ENCODE data around the gene CXXC5. TPM values are rescaled to one million over a fixed set of nuclear protein-coding genes. Genes with fewer than 3 reads are reported as not detected.

Gene CXXC5
- total RNA-seq, 6 experiments from 2014 or later: 44.5 to 84.9 (median 66.4) TPM

DNA sequence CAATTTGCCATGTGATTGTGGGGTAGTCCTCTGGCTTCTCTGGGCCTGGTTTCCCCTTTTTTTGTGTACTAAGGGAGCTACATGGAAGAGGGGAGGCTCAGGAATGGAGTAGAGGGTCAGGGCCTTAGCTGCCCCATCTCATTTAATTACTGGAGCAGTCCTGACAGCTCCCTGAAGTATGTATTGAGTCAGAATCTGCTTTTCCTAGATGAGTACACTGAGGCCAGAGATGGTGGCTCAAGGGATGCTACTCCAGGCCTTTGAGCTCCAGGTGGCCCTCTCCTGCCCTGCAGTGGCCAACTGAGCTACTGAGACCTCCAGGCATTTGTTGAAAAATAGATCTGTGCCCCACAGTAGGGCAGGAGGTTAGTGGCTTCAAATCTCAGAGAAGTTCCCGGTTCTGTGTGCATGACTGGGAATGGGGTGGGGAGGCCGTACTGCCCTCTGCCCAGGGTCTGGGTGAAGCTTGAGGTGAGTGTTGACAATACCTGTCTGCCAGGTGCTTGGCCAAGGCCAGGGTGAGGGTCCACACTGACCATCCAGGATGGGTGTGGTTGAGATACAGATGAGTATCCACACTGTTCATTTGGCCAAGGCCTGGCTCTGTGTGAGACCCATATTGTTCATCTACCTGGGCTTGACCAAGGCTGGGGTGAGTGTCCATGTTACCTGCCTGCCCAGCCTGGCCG is 45.7 kb downstream of the CXXC5 start:
- H3K27me3 ChIP-seq: no peaks in the 10 kb centered on the region
- peaks cover 0 to 23% (median 5%) of the 10 kb centered on the region in 4 donors for H3K4me1 ChIP-seq
- no peak for DNase-seq

DNA sequence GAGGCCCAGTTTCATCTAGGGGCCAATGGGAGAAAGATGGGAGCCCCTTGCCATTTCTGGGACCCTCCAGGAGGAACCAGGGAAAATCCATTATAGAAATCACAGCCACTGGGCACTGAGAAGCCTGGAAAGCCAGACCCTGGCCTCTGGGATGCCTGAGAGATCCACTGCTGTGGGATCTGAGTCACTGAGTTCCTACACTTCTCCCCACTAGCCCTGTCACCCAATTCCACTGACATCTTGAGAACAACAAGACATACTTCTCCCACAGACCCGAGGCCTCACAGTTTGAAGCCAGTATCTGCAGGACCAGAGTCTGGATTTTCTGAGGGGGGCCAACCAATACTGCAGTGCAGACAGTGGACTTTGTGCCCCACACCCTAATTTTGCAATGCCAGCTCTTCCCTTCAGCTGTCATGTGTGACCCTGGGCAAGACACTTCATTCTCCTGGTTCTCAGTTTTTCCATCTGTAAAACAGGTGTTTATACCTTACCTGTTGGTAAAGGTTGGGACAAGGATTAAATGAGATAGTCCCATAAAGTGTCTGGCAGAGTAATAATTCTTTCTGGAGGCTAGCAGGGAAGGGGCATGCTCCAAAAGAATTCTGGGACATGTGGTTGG is 46.5 kb downstream of the CXXC5 start:
- DNase-seq: no peak
- intact Hi-C loops (cut with DNase I): loop anchor here (10.0 kb wide), 2 partner anchors 60 to 70 kb away; no protein-coding TSS in a partner anchor
- H3K27me3 ChIP-seq: no peaks in the 10 kb centered on the region
- TF ChIP-seq, protein P1, sequence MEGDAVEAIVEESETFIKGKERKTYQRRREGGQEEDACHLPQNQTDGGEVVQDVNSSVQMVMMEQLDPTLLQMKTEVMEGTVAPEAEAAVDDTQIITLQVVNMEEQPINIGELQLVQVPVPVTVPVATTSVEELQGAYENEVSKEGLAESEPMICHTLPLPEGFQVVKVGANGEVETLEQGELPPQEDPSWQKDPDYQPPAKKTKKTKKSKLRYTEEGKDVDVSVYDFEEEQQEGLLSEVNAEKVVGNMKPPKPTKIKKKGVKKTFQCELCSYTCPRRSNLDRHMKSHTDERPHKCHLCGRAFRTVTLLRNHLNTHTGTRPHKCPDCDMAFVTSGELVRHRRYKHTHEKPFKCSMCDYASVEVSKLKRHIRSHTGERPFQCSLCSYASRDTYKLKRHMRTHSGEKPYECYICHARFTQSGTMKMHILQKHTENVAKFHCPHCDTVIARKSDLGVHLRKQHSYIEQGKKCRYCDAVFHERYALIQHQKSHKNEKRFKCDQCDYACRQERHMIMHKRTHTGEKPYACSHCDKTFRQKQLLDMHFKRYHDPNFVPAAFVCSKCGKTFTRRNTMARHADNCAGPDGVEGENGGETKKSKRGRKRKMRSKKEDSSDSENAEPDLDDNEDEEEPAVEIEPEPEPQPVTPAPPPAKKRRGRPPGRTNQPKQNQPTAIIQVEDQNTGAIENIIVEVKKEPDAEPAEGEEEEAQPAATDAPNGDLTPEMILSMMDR (IDR thresholded peaks at IDR 0.05): no peak
- TF ChIP-seq POLR2A (IDR thresholded peaks at IDR 0.05): no peak
- H3K9me3 ChIP-seq: no peaks in the 10 kb centered on the region
- peaks cover 0 to 21% (median 1%) of the 10 kb centered on the region in 4 donors for H3K4me1 ChIP-seq
- no peak overlapping the region for H3K27ac ChIP-seq
- H3K4me3 ChIP-seq: no peak overlapping the region
- WGBS (ENCODE audit: insufficient coverage, low coverage, low lambda C conversion rate, missing lambda C conversion rate): no CpG with 5 or more reads among the region's 1 CpG
- ATAC-seq: no peak
- no peaks in the 10 kb centered on the region for H3K36me3 ChIP-seq

More for the DNA sequence above, 45.7 kb downstream of the CXXC5 start:
- H3K4me3 ChIP-seq: no peak overlapping the region
- no peaks in the 10 kb centered on the region for H3K36me3 ChIP-seq
- H3K27ac ChIP-seq: no peak overlapping the region
- ATAC-seq: no peak
- 68% methylated on average over 2 of the region's 3 CpGs for WGBS (ENCODE audit: insufficient coverage, low coverage, low lambda C conversion rate, missing lambda C conversion rate)
- no peaks in the 10 kb centered on the region for H3K9me3 ChIP-seq
- no peak for TF ChIP-seq POLR2A (IDR thresholded peaks at IDR 0.05)
- TF ChIP-seq, protein P1 (IDR thresholded peaks at IDR 0.05): no peak
- intact Hi-C loops (cut with DNase I): loop anchor here (10.0 kb wide), 2 partner anchors 61 to 71 kb away; no protein-coding TSS in a partner anchor

DNA sequence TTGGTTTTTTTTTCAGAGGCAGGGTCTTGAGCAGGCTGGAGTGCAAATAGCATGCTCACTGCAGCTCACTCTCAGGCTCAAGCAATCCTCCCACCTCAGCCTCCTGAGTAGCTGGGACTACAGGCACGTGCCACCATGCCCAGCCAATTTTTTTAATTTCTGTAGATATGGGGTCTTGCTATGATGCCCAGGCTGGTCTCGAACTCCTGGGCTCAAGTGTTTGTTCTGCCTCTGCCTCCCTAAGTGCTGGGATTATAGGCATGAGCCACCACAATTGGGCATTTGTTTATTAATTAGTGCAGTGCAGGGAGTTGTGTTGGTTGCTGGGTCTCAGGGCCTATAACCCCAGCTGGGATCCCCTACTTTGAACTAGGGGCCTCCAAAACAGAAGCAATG is 47.0 kb downstream of the CXXC5 start:
- no CpG with 5 or more reads among the region's 2 CpGs for WGBS (ENCODE audit: insufficient coverage, low coverage, low lambda C conversion rate, missing lambda C conversion rate)
- intact Hi-C loops (cut with DNase I): loop anchor here (10.0 kb wide), 2 partner anchors 60 to 70 kb away; no protein-coding TSS in a partner anchor
- peaks cover 0 to 18% (median 0%) of the 10 kb centered on the region in 4 donors for H3K4me1 ChIP-seq

DNA sequence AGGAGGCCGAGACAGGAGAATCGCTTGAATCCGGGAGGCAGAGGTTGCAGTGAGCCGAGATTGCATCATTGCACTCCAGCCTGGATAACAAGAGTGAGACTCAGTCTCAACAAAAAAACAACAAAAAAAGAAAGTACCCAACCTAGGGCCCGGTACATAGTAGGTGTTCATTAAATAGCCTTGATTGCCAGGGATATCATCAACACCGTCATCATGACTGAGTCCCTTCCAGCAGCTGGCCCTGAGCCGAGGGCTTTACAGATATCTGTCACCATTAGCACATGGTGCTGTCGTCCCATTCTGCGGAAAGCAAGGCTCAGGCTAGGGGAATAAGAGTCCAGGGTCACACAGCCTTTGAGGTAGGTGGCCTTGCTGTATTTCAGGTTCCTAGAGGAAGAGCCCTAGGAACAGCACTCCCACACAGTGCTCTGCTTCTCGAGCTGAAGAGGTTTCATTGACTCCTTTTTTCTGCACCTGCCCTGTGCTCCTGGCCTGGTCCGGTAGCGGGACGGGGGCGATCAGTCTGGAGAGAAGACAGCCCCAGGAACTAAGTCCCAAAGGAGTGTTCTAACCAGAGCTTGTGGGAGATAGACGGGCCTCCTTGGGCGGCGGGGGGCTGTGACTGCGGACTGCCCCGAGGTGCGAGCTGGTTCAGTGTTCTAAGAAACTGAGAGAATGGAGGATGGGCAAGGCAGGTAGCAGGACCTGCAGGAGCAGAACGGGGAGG is 48.2 kb downstream of the CXXC5 start:
- no peak for TF ChIP-seq POLR2A (IDR thresholded peaks at IDR 0.05)
- TF ChIP-seq, protein P1 (IDR thresholded peaks at IDR 0.05): no peak
- no peak overlapping the region for H3K27ac ChIP-seq
- WGBS (ENCODE audit: insufficient coverage, low coverage, low lambda C conversion rate, missing lambda C conversion rate): 70% methylated on average over 11 of the region's 21 CpGs
- DNase-seq: no peak
- H3K27me3 ChIP-seq: no peaks in the 10 kb centered on the region
- no peaks in the 10 kb centered on the region for H3K36me3 ChIP-seq
- H3K4me1 ChIP-seq: peaks cover 0 to 27% (median 4%) of the 10 kb centered on the region in 4 donors
- intact Hi-C loops (cut with DNase I): loop anchor here (10.0 kb wide), 2 partner anchors 58 to 68 kb away; no protein-coding TSS in a partner anchor
- H3K4me3 ChIP-seq: no peak overlapping the region
- ATAC-seq: no peak
- H3K9me3 ChIP-seq: no peaks in the 10 kb centered on the region

More for the DNA sequence above, 47.0 kb downstream of the CXXC5 start:
- DNase-seq (no peak), ATAC-seq (no peak)
- no peaks in the 10 kb centered on the region for H3K27me3 ChIP-seq
- H3K9me3 ChIP-seq: no peaks in the 10 kb centered on the region
- H3K4me3 ChIP-seq: no peak overlapping the region
- TF ChIP-seq POLR2A (IDR thresholded peaks at IDR 0.05): no peak
- TF ChIP-seq, protein P1 (IDR thresholded peaks at IDR 0.05): no peak
- no peak overlapping the region for H3K27ac ChIP-seq
- H3K36me3 ChIP-seq: no peaks in the 10 kb centered on the region

Measured in right lobe of liver (tissue), 6 donors.